B cell (primary cell): ENCODE data around the gene LMO7. TPM values are rescaled to one million over a fixed set of nuclear protein-coding genes. Genes with fewer than 3 reads are reported as not detected.

Experiments
- ATAC-seq: fragments of 200-7000 bp; cut with Tn5 transposase; one replicate; pipeline ENCODE4 v1.10.0; 2021; ENCODE audit warnings: low read depth, mild to moderate bottlenecking, moderate number of reproducible peaks, moderate library complexity
- CTCF ChIA-PET: fragments of 350-600 bp; sonication (Branson Sonifier 250); formaldehyde crosslinking; loops from one replicate; lab custom pipeline; 2021; ENCODE audit warnings: antibody characterized with exemption, inconsistent platforms; lab: Charles Lee
- POLR2A ChIA-PET: fragments of 350-600 bp; sonication (Branson Sonifier 250); formaldehyde crosslinking; loops from one replicate; lab custom pipeline; 2021; ENCODE audit warnings: antibody characterized with exemption; lab: Charles Lee
- DNase-seq: peaks from one replicate; pipeline ENCODE4 v3.0.0; 2013
- H2AFZ ChIP-seq: 2 replicates; pipeline ENCODE4 v1.6.1; 2012; ENCODE audit warnings: mild to moderate bottlenecking, low read depth, low read length; ENCODE audit not compliant: insufficient read depth, poor library complexity, severe bottlenecking
- H3K27ac ChIP-seq, 2 donors: 1 replicate in 1 of 2; 2 replicates in 1 of 2; pipeline ENCODE4 v1.5.1; 2012 to 2013; ENCODE audit warnings: low read length in 2 of 2, mild to moderate bottlenecking in 2 of 2, moderate library complexity in 1 of 2
- H3K27me3 ChIP-seq, 4 experiments: fragments of 200-600 bp in 1 of 4; sonication (generic) in 1 of 4; replicated peaks in 1 of 4; 1 replicate in 2 of 4; 2 replicates in 2 of 4; pipeline versions ENCODE4 v1.6.1 to v1.7.0; 2013 to 2016; ENCODE audit warnings: low read length in 3 of 4, mild to moderate bottlenecking in 2 of 4, mixed read lengths in 1 of 4, moderate library complexity in 1 of 4; ENCODE audit not compliant: insufficient read depth in 4 of 4, control insufficient read depth in 3 of 4; ENCODE audit errors: control extremely low read depth in 1 of 4
- H3K36me3 ChIP-seq, 2 experiments: replicated peaks in 1 of 2; 1 replicate in 1 of 2; 2 replicates in 1 of 2; pipeline versions ENCODE4 v1.6.1 to v1.7.1; 2013; ENCODE audit warnings: low read length in 1 of 2; ENCODE audit not compliant: insufficient read depth in 2 of 2, control insufficient read depth in 1 of 2; ENCODE audit errors: control extremely low read depth in 1 of 2, extremely low read depth in 1 of 2
- H3K4me1 ChIP-seq, 2 donors: fragments of 200-600 bp in 1 of 2; sonication (generic) in 1 of 2; 1 replicate in 1 of 2; 2 replicates in 1 of 2; pipeline versions ENCODE4 v1.5.1 to v1.6.1; 2013 to 2017; ENCODE audit warnings: low read length in 2 of 2; ENCODE audit not compliant: control insufficient read depth in 2 of 2, insufficient read depth in 2 of 2
- H3K4me2 ChIP-seq: replicated peaks from 2 replicates; pipeline ENCODE3; 2012; ENCODE audit warnings: mild to moderate bottlenecking, low read depth, low read length; ENCODE audit not compliant: poor library complexity, severe bottlenecking
- H3K4me3 ChIP-seq, 5 experiments: fragments of 200-600 bp in 1 of 5; sonication (generic) in 1 of 5; 1 replicate in 3 of 5; 2 replicates in 2 of 5; pipeline versions ENCODE4 v1.5.1 to v1.7.0; 2011 to 2016; ENCODE audit warnings: low read length in 4 of 5, mild to moderate bottlenecking in 4 of 5, low read depth in 2 of 5, control low read depth in 1 of 5, moderate library complexity in 1 of 5; ENCODE audit not compliant: insufficient read depth in 1 of 5; ENCODE audit errors: control extremely low read depth in 1 of 5, extremely low read depth in 1 of 5
- H3K79me2 ChIP-seq: fragments of 200-600 bp; sonication (generic); one replicate; pipeline ENCODE4 v1.6.0; 2016; ENCODE audit warnings: low read length; ENCODE audit not compliant: control insufficient read depth, insufficient read depth
- H3K9ac ChIP-seq: fragments of 200-600 bp; sonication (generic); 2 replicates; pipeline ENCODE4 v1.6.1; 2017; ENCODE audit warnings: mild to moderate bottlenecking, low read length, moderate library complexity
- H3K9me3 ChIP-seq, 3 donors: one replicate each; pipeline versions ENCODE4 v1.6.1 to v1.7.1; 2013; ENCODE audit warnings: low read length in 2 of 3; ENCODE audit not compliant: control insufficient read depth in 2 of 3, insufficient read depth in 1 of 3; ENCODE audit errors: control extremely low read depth in 1 of 3
- H4K20me1 ChIP-seq: 2 replicates; pipeline ENCODE4 v1.6.0; 2012; ENCODE audit warnings: mild to moderate bottlenecking, low read length; ENCODE audit not compliant: insufficient read depth, control insufficient read depth, poor library complexity, severe bottlenecking
- H3K27ac Mint-ChIP-seq: one replicate; pipeline ENCODE4 v1.8.0; 2021; ENCODE audit warnings: mixed read lengths
- H3K27me3 Mint-ChIP-seq: one replicate; pipeline ENCODE4 v1.8.0; 2021; ENCODE audit warnings: mixed read lengths
- H3K4me1 Mint-ChIP-seq: one replicate; pipeline ENCODE4 v1.8.0; 2021; ENCODE audit warnings: mixed read lengths
- H3K4me3 Mint-ChIP-seq: one replicate; pipeline ENCODE4 v1.8.0; 2021; ENCODE audit warnings: mixed read lengths
- H3K9me3 Mint-ChIP-seq: one replicate; pipeline ENCODE4 v1.8.0; 2022; ENCODE audit warnings: mixed read lengths; ENCODE audit not compliant: insufficient read depth
- CTCF ChIP-seq: fragments of 200-600 bp; IDR thresholded peaks from one replicate; pipeline ENCODE4 v1.8.0; 2022; ENCODE audit warnings: antibody characterized with exemption, mild to moderate bottlenecking
- EZH2 ChIP-seq: IDR thresholded peaks from 2 replicates; pipeline ENCODE4 v1.6.1; 2012; ENCODE audit warnings: borderline replicate concordance, low read depth, mild to moderate bottlenecking, moderate library complexity, low read length; ENCODE audit not compliant: insufficient read depth, poor library complexity, severe bottlenecking
- WGBS: methylation state at CpG from one replicate; pipeline ENCODE4 v1.1.5; 2013; ENCODE audit warnings: missing lambda C conversion rate; ENCODE audit not compliant: insufficient coverage; 5-methylcytosine and 5-hydroxymethylcytosine counted together
- intact Hi-C: fragments of 100-400 bp; cut with micrococcal nuclease; formaldehyde crosslinking; loops from one replicate; pipeline ENCODE4 v1.10.0; 2022
- polyA plus RNA-seq: library from polyadenylated mRNA; depleted of rRNA; stranded (reverse); fragments of >200 nt; gene quantifications from 2 replicates; pipeline ENCODE4 v1.2.3, GENCODE V29; 2012
- total RNA-seq, 2 donors: library from RNA; stranded (reverse); fragments of 120-200 nt in 1 of 2; gene quantifications; 1 replicate in 1 of 2; 2 replicates in 1 of 2; pipeline versions ENCODE4 v1.2.3 to v1.2.4, GENCODE V29; 2013 to 2022

The LMO7 gene
- total and polyA plus RNA-seq, 2 donors (not counting 1 experiment from before 2014, with no cell fraction given) = 7.8 to 17.4 TPM

DNA sequence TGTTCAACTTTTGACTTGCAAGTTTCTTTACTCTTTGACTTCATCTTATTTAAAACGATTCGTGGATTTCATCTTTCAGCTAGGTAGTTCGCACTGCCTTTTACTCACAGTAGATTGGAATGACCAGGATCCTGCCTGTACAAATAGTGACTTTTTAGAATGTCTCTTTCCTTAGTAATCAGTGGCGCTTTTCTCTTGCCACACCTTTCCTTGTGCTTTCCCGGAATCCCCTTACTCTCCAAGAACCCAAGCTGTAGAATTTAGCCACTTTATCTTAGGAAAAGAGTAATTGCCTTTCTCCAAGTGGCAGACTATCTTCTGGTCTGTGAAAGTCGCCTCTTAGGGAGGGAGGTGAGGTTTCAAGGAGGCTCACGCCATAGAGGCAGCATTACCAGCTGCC is 123.4 kb downstream of the LMO7 start:
- ChIA-PET POLR2A (no interaction called here), CTCF (no interaction called here)
- Histone ChIP-seq H2AFZ (no peak overlapping the region), H3K4me1 (peaks cover 6 to 16% of the 10 kb centered on the region in 2 donors), H3K27ac (no peak overlapping the region), H3K9me3 (no peaks in the 10 kb centered on the region), H4K20me1 (no peaks in the 10 kb centered on the region), H3K36me3 (no peaks in the 10 kb centered on the region), H3K27me3 (no peaks in the 10 kb centered on the region), H3K9ac (no peak overlapping the region), H3K4me2 (no peak overlapping the region), H3K79me2 (no peaks in the 10 kb centered on the region), H3K4me3 (no peak overlapping the region)
- Mint-ChIP-seq H3K27ac (no peak overlapping the region), H3K4me1 (peaks cover 24% of the 10 kb centered on the region), H3K9me3 (peaks cover 2% of the 10 kb centered on the region), H3K4me3 (no peak overlapping the region), H3K27me3 (no peaks in the 10 kb centered on the region)
- DNase-seq (no peak), ATAC-seq (no peak)
- 95% methylated on average over 4 of the region's 7 CpGs for WGBS
- no peak for TF ChIP-seq EZH2
- no peak for TF ChIP-seq CTCF
- intact Hi-C loops = no loop called here

DNA sequence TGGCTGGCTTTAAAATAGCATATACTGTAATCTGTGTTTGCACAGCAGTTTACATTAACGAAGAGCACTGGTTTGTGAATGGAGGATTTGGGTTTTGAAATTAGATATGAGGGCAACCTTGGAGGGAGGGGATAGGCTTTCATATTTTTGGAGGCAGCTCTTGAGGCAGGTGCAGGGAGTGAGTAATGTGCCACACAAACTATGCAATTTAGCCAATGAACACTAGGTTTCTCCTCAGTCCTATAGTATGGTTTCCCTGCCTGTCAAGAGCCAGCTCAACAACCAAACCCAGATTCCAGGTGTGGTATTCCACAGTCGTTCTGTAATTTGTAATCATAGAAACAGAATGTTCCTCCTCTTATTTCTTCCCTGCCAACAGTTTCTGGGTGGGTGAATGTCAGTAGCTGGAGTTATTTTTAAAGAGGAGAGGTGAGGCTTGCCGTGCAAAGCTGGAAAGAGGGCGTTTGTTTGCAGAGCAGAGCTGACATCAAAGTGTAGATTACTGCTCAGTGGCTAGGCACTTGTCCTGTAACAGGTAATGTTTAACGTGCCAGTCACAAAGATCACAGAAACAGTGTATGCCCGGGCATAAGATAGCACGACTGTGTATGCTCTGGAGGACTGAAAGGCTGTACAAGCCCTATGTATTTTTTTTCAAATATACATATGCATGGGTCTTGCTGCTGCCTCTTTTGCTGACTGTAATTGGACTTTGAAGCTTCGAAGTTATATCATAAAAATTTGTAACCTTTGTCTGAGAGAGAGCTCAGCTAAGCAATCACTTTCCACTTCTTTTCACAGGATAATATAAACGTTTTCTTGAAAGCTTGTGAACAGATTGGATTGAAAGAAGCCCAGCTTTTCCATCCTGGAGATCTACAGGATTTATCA is 124.2 kb downstream of the LMO7 start:
- H3K27me3 Mint-ChIP-seq = no peaks in the 10 kb centered on the region
- intact Hi-C loops = no loop called here
- no peaks in the 10 kb centered on the region for H3K79me2 ChIP-seq
- no peak overlapping the region for H3K27ac ChIP-seq
- peak overlapping the region; percentile 76 for H3K4me3 Mint-ChIP-seq
- no peaks in the 10 kb centered on the region for H3K27me3 ChIP-seq
- peak; percentile 53 for ATAC-seq
- TF ChIP-seq EZH2 = no peak
- no peak for TF ChIP-seq CTCF
- 35% methylated on average over 3 of the region's 9 CpGs for WGBS
- no peaks in the 10 kb centered on the region for H4K20me1 ChIP-seq
- H3K9ac ChIP-seq = peak overlapping the region; percentile 48
- no peaks in the 10 kb centered on the region for H3K36me3 ChIP-seq
- H3K4me3 ChIP-seq = peak overlapping the region in 2 of 5 experiments; percentile 3 to 12
- peak; percentile 17 for DNase-seq
- peaks cover 6 to 16% of the 10 kb centered on the region in 2 donors for H3K4me1 ChIP-seq
- H3K9me3 Mint-ChIP-seq = peaks cover 2% of the 10 kb centered on the region
- no peak overlapping the region for H3K27ac Mint-ChIP-seq
- peak overlapping the region; percentile 70 for H3K4me2 ChIP-seq
- H2AFZ ChIP-seq = peak overlapping the region; percentile 57
- peaks cover 24% of the 10 kb centered on the region for H3K4me1 Mint-ChIP-seq
- POLR2A ChIA-PET = no interaction called here
- no peaks in the 10 kb centered on the region for H3K9me3 ChIP-seq
- CTCF ChIA-PET = interaction anchor here (1.0 to 1.6 kb wide), 5 partner anchors 10 to 1125 kb away, joined by 3 to 5 read pairs (median 3); no protein-coding TSS in a partner anchor
